Nephron (organoid): ENCODE data around the gene ADGRG1.

Experiments used
- H3K27ac Mint-ChIP-seq, 3 experiments: 2 replicates each; pipeline ENCODE4 v1.8.0; 2020; ENCODE audit warnings: mixed read lengths in 3 of 3, mild to moderate bottlenecking in 2 of 3, moderate library complexity in 1 of 3
- H3K27me3 Mint-ChIP-seq: 2 replicates; pipeline ENCODE4 v1.8.0; 2021; ENCODE audit warnings: low read depth, mild to moderate bottlenecking, moderate library complexity, mixed read lengths
- H3K36me3 Mint-ChIP-seq: 2 replicates; pipeline ENCODE4 v1.8.0; 2020; ENCODE audit warnings: low read depth, mixed read lengths
- H3K4me1 Mint-ChIP-seq: 2 replicates; pipeline ENCODE4 v1.8.0; 2020; ENCODE audit warnings: mixed read lengths
- H3K4me3 Mint-ChIP-seq, 3 experiments: 2 replicates each; pipeline ENCODE4 v1.8.0; 2020; ENCODE audit warnings: mild to moderate bottlenecking in 3 of 3, mixed read lengths in 3 of 3, moderate library complexity in 2 of 3
- H3K9me3 Mint-ChIP-seq: 2 replicates; pipeline ENCODE4 v1.8.0; 2020; ENCODE audit warnings: mixed read lengths
- TF ChIP-seq, protein P1 (sequence below), 3 experiments: fragments of 200-600 bp; sonication (generic); IDR thresholded peaks; one replicate each; pipeline ENCODE4 v1.5.0; 2021; ENCODE audit warnings: antibody characterized with exemption in 3 of 3; ENCODE audit not compliant: unreplicated experiment in 3 of 3

ADGRG1 gene

DNA sequence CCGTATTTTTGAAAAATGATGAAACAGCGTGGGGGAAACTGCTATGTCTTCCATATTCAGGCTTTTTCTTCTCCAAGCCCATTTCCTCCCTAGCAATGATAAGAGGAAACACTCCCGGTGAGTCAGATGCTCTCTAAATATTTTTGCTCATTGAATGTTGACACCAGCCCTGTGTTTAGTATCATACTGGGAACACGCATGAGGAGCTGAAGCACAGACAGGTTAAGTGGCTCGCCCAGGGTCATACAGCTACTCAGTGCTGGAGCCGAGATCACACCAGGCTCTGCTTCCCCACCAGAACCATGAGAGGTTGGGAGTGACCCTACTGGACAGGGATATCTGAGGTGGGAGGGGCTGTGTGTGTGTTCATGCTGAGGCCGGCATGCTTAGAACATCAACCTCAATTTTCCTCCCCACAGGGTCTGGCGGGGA, 37.8 kb upstream of the ADGRG1 start:
- no peak overlapping the region for H3K27ac Mint-ChIP-seq
- peaks cover 6% of the 10 kb centered on the region for H3K9me3 Mint-ChIP-seq
- TF ChIP-seq, protein P1, sequence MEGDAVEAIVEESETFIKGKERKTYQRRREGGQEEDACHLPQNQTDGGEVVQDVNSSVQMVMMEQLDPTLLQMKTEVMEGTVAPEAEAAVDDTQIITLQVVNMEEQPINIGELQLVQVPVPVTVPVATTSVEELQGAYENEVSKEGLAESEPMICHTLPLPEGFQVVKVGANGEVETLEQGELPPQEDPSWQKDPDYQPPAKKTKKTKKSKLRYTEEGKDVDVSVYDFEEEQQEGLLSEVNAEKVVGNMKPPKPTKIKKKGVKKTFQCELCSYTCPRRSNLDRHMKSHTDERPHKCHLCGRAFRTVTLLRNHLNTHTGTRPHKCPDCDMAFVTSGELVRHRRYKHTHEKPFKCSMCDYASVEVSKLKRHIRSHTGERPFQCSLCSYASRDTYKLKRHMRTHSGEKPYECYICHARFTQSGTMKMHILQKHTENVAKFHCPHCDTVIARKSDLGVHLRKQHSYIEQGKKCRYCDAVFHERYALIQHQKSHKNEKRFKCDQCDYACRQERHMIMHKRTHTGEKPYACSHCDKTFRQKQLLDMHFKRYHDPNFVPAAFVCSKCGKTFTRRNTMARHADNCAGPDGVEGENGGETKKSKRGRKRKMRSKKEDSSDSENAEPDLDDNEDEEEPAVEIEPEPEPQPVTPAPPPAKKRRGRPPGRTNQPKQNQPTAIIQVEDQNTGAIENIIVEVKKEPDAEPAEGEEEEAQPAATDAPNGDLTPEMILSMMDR (IDR thresholded peaks at IDR 0.05; ENCODE audit: unreplicated experiment in 3 of 3) = no peak
- no peak overlapping the region for H3K4me3 Mint-ChIP-seq
- H3K4me1 Mint-ChIP-seq = no peaks in the 10 kb centered on the region
- peaks cover 18% of the 10 kb centered on the region for H3K27me3 Mint-ChIP-seq
- no peaks in the 10 kb centered on the region for H3K36me3 Mint-ChIP-seq

- peaks cover 19% of the 10 kb centered on the region for H3K27me3 Mint-ChIP-seq
- TF ChIP-seq, protein P1 (IDR thresholded peaks at IDR 0.05; ENCODE audit: unreplicated experiment in 3 of 3) = peak; percentile 75 to 85 (median 83)
- no peak overlapping the region for H3K27ac Mint-ChIP-seq
- no peak overlapping the region for H3K4me3 Mint-ChIP-seq
- H3K4me1 Mint-ChIP-seq = no peaks in the 10 kb centered on the region
- peaks cover 7% of the 10 kb centered on the region for H3K9me3 Mint-ChIP-seq
- no peaks in the 10 kb centered on the region for H3K36me3 Mint-ChIP-seq
These were observed 37.2 kb upstream of the ADGRG1 start for GRCh38 chr16:57591086-57591869.

DNA sequence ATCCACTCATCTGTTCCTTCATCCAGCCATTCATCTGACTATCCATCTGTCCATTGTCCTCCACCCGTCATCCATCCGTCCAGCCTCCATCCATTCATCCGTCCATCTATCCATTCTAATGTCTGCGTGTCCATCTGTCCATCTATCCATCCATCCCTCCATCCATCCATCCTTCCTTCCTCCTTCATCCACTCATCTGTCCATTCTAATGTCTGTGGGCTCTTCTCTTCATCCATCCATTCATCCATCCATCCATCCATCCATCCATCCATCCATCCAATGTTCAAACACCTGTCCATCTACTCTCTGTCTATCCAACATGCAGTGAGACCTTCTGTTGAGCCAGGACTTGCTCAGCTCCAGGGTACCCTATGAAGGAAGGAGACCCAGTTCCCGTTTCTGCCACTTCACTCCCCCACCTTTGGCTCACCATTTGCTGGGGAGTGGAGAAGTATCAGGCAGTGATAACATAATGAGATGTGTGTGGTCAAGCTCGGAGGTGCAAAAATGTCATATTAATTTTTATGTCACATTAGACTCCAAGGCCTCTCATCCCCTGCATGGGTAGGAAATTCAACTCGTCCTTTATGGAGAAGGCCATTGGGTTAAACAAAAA, 36.5 kb upstream of the ADGRG1 start:
- no peaks in the 10 kb centered on the region for H3K4me1 Mint-ChIP-seq
- H3K27me3 Mint-ChIP-seq = peaks cover 19% of the 10 kb centered on the region
- H3K27ac Mint-ChIP-seq = no peak overlapping the region
- no peak overlapping the region for H3K4me3 Mint-ChIP-seq
- peaks cover 7% of the 10 kb centered on the region for H3K9me3 Mint-ChIP-seq
- TF ChIP-seq, protein P1 (IDR thresholded peaks at IDR 0.05; ENCODE audit: unreplicated experiment in 3 of 3) = no peak
- H3K36me3 Mint-ChIP-seq = no peaks in the 10 kb centered on the region

- no peak overlapping the region for H3K4me3 Mint-ChIP-seq
These were observed 35.8 kb upstream of the ADGRG1 start for GRCh38 chr16:57592591-57593003.

GRCh38 chr16:57593021-57593420, 35.4 kb upstream of the ADGRG1 start:
- H3K9me3 Mint-ChIP-seq = peaks cover 7% of the 10 kb centered on the region
- H3K36me3 Mint-ChIP-seq = no peaks in the 10 kb centered on the region
- H3K4me1 Mint-ChIP-seq = no peaks in the 10 kb centered on the region
- no peak overlapping the region for H3K4me3 Mint-ChIP-seq
- peaks cover 19% of the 10 kb centered on the region for H3K27me3 Mint-ChIP-seq
- H3K27ac Mint-ChIP-seq = no peak overlapping the region
- TF ChIP-seq, protein P1 (IDR thresholded peaks at IDR 0.05; ENCODE audit: unreplicated experiment in 3 of 3) = no peak

More at GRCh38 chr16:57592591-57593003, 35.8 kb upstream of the ADGRG1 start:
- Mint-ChIP-seq H3K36me3 (no peaks in the 10 kb centered on the region), H3K4me1 (no peaks in the 10 kb centered on the region), H3K9me3 (peaks cover 7% of the 10 kb centered on the region), H3K27me3 (peaks cover 19% of the 10 kb centered on the region), H3K27ac (no peak overlapping the region)
- TF ChIP-seq, protein P1 (IDR thresholded peaks at IDR 0.05; ENCODE audit: unreplicated experiment in 3 of 3) = no peak
